SK-N-SH treated with all-trans-retinoic acid at 6 μM for 48 hours (cell line): ENCODE results near the gene MROH9.

Source experiments
- ARNTL ChIP-seq: fragments of 450-650 bp; formaldehyde crosslinking; IDR thresholded peaks from 2 replicates; pipeline ENCODE4 v1.5.0; 2020; ENCODE audit warnings: low read depth, mild to moderate bottlenecking, moderate library complexity, borderline replicate concordance
- CSDC2 ChIP-seq: fragments of 250-450 bp; sonication (Bioruptor Pico); IDR thresholded peaks from 2 replicates; pipeline ENCODE4 v1.5.0; 2020; ENCODE audit warnings: mild to moderate bottlenecking, moderate library complexity
- PPARA ChIP-seq: fragments of 250-450 bp; sonication (Bioruptor Pico); IDR thresholded peaks from 2 replicates; pipeline ENCODE4 v1.5.0; 2020; ENCODE audit warnings: mild to moderate bottlenecking, borderline replicate concordance
- ZC3H10 ChIP-seq: fragments of 250-450 bp; sonication (Bioruptor Pico); IDR thresholded peaks from 2 replicates; pipeline ENCODE4 v1.5.1; 2021; ENCODE audit warnings: mild to moderate bottlenecking, moderate library complexity
- ZNF565 ChIP-seq: fragments of 450-650 bp; formaldehyde crosslinking; conservative IDR thresholded peaks from 2 replicates; pipeline ENCODE4 v1.5.0; 2020; ENCODE audit warnings: low read depth, mild to moderate bottlenecking, moderate library complexity
- TF ChIP-seq, protein P1 (sequence below): fragments of 250-450 bp; sonication (Bioruptor Pico); IDR thresholded peaks from 2 replicates; pipeline ENCODE4 v1.5.1; 2020; ENCODE audit warnings: low read depth, mild to moderate bottlenecking, moderate library complexity
- TF ChIP-seq, protein P2 (sequence below): fragments of 250-450 bp; sonication (Bioruptor Pico); IDR thresholded peaks from 2 replicates; pipeline ENCODE4 v1.8.0; 2020; ENCODE audit warnings: mild to moderate bottlenecking, moderate library complexity, borderline replicate concordance
- TF ChIP-seq, protein P3 (sequence below): fragments of 250-450 bp; sonication (Bioruptor Pico); IDR thresholded peaks from 2 replicates; pipeline ENCODE4 v1.5.0; 2020; ENCODE audit warnings: mild to moderate bottlenecking, moderate library complexity

DNA sequence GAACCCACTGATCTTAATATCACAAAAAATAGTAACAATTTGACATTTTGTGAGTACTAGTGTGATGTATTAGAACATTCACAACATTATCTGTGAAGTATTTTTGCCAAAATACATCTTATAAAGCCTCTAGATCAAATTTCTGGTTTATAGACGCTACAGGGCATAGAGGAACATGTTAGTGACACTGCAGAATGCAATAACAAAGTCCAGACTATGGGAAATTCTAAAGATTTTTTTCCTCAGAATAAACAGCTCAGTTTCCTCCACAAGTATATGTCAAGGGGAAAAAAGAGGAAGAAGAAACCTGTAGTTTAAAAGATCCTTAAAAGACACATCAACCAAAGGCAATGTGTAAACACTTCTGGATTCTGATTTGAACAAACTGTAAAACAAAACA lies 26.4 kb upstream of the MROH9 start:
- TF ChIP-seq, protein P1, sequence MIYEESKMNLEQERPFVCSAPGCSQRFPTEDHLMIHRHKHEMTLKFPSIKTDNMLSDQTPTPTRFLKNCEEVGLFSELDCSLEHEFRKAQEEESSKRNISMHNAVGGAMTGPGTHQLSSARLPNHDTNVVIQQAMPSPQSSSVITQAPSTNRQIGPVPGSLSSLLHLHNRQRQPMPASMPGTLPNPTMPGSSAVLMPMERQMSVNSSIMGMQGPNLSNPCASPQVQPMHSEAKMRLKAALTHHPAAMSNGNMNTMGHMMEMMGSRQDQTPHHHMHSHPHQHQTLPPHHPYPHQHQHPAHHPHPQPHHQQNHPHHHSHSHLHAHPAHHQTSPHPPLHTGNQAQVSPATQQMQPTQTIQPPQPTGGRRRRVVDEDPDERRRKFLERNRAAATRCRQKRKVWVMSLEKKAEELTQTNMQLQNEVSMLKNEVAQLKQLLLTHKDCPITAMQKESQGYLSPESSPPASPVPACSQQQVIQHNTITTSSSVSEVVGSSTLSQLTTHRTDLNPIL (CRISPR knock-in tag), result no peak
- TF ChIP-seq PPARA (no peak), ARNTL (CRISPR knock-in tag) (no peak), ZC3H10 (CRISPR knock-in tag) (no peak), ZNF565 (CRISPR knock-in tag) (no peak), CSDC2 (CRISPR knock-in tag) (no peak)
- TF ChIP-seq, protein P2, sequence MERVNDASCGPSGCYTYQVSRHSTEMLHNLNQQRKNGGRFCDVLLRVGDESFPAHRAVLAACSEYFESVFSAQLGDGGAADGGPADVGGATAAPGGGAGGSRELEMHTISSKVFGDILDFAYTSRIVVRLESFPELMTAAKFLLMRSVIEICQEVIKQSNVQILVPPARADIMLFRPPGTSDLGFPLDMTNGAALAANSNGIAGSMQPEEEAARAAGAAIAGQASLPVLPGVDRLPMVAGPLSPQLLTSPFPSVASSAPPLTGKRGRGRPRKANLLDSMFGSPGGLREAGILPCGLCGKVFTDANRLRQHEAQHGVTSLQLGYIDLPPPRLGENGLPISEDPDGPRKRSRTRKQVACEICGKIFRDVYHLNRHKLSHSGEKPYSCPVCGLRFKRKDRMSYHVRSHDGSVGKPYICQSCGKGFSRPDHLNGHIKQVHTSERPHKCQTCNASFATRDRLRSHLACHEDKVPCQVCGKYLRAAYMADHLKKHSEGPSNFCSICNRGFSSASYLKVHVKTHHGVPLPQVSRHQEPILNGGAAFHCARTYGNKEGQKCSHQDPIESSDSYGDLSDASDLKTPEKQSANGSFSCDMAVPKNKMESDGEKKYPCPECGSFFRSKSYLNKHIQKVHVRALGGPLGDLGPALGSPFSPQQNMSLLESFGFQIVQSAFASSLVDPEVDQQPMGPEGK (CRISPR knock-in tag), result no peak
- TF ChIP-seq, protein P3, sequence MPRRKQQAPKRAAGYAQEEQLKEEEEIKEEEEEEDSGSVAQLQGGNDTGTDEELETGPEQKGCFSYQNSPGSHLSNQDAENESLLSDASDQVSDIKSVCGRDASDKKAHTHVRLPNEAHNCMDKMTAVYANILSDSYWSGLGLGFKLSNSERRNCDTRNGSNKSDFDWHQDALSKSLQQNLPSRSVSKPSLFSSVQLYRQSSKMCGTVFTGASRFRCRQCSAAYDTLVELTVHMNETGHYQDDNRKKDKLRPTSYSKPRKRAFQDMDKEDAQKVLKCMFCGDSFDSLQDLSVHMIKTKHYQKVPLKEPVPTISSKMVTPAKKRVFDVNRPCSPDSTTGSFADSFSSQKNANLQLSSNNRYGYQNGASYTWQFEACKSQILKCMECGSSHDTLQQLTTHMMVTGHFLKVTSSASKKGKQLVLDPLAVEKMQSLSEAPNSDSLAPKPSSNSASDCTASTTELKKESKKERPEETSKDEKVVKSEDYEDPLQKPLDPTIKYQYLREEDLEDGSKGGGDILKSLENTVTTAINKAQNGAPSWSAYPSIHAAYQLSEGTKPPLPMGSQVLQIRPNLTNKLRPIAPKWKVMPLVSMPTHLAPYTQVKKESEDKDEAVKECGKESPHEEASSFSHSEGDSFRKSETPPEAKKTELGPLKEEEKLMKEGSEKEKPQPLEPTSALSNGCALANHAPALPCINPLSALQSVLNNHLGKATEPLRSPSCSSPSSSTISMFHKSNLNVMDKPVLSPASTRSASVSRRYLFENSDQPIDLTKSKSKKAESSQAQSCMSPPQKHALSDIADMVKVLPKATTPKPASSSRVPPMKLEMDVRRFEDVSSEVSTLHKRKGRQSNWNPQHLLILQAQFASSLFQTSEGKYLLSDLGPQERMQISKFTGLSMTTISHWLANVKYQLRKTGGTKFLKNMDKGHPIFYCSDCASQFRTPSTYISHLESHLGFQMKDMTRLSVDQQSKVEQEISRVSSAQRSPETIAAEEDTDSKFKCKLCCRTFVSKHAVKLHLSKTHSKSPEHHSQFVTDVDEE (CRISPR knock-in tag), result no peak
